GM18502 (cell line): ENCODE measurements around the gene MIA3.
A peak's percentile ranks its signal among the peaks of the same experiment; 100 is the strongest.
"Not testable (repeated sequence)": the region's sequence is repeated elsewhere in the genome, so short reads cannot be mapped to it uniquely, and the experiment has no call there.

Experiments
- ATAC-seq: cut with Tn5 transposase; IDR thresholded peaks from one replicate; pipeline ENCODE4 v1.9.1; 2021; ENCODE audit warnings: mild to moderate bottlenecking; ENCODE audit not compliant: unreplicated experiment, poor library complexity

Gene MIA3

GRCh38 chr1:222618001-222618879 lies at the start of gene MIA3:
MIA3 (plus strand) TSS chr1:222618097; CDS start chr1:222618111, 14 bp downstream.
- peak; percentile 59 for ATAC-seq

GRCh38 chr1:222570837-222571236 lies 47.1 kb upstream of the MIA3 start:
- no peak for ATAC-seq

- no peak for ATAC-seq
Observed at GRCh38 chr1:222579316-222579715, 38.6 kb upstream of the MIA3 start.

GRCh38 chr1:222582099-222582774 lies 35.7 kb upstream of the MIA3 start:
- peak; percentile 67 for ATAC-seq

GRCh38 chr1:222583079-222583478 lies 34.8 kb upstream of the MIA3 start:
- peak; percentile 81 for ATAC-seq

- ATAC-seq: no peak
Observed at GRCh38 chr1:222586842-222587241, 31.1 kb upstream of the MIA3 start.

GRCh38 chr1:222588135-222588534 lies 29.8 kb upstream of the MIA3 start:
- ATAC-seq: no peak

GRCh38 chr1:222589462-222590302 lies 28.2 kb upstream of the MIA3 start, which contains the start of gene TAF1A:
TAF1A (minus strand) TSS chr1:222589933.
- peak; percentile 98 for ATAC-seq

- no peak for ATAC-seq
Observed at GRCh38 chr1:222592171-222592570, 25.7 kb upstream of the MIA3 start.

- ATAC-seq: no peak
Observed at GRCh38 chr1:222594789-222595188, 23.1 kb upstream of the MIA3 start.

- ATAC-seq: no peak
Observed at GRCh38 chr1:222596696-222597095, 21.2 kb upstream of the MIA3 start.

- ATAC-seq: no peak
Observed at GRCh38 chr1:222600281-222600680, 17.6 kb upstream of the MIA3 start.

GRCh38 chr1:222601257-222601656 lies 16.6 kb upstream of the MIA3 start:
- ATAC-seq: no peak

GRCh38 chr1:222606757-222607156 lies 11.1 kb upstream of the MIA3 start:
- ATAC-seq: no peak

- not testable (repeated sequence) for ATAC-seq
Observed at GRCh38 chr1:222609111-222609510, 8.8 kb upstream of the MIA3 start.

GRCh38 chr1:222610728-222611127 lies 7.2 kb upstream of the MIA3 start:
- no peak for ATAC-seq

- no peak for ATAC-seq
Observed at GRCh38 chr1:222613627-222614026, 4.3 kb upstream of the MIA3 start.

- no peak for ATAC-seq
Observed at GRCh38 chr1:222616525-222616924, 1.4 kb upstream of the MIA3 start.

- peak; percentile 89 for ATAC-seq
Observed at GRCh38 chr1:222617367-222617951, 438 bp upstream of the MIA3 start.

- no peak for ATAC-seq
Observed at GRCh38 chr1:222618880-222619596, 1.1 kb downstream of the MIA3 start.
